Measurements from ENCODE around the gene SRPK2.

SRPK2 gene

DNA sequence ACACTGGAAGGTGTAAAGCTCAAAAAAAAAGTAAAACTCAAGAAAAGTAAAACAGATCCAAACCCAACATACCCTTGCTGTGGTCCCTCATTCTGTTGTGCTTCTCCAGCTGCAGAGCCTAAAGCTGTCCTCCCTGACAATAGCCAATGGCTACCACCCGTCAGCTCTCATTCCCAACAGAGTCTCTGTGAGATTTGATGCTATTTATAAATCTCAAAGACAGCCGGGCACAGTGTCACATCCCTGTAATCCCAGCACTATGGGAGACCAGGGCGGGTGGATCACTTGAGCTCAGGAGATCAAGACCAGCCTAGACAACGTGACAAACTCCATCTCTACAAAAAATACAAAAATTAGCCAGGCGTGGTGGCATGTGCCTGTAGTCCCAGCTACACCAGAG, 258.7 kb downstream of the SRPK2 start:
- no peak for DNase-seq

DNA sequence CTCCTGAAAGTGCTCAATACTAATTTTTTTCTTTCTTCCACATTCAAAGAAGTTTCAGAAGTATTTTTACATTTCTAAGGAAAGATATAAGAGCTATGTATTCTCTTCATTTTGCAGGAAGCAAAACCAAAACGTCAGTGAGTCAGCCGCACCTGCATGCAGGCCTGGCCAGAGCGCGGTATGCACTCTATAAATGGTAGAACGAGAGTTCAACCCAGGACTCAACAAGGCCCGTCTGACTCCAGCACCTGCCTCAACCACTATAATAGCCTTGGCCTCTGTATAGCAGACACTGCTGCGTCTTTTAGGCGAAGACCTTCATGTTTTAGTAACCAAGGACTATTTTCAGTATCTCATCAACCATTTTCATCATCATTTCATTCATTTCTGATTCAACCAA, 261.5 kb downstream of the SRPK2 start:
- DNase-seq: no peak

GRCh38 chr7:105126436-105126975, 262.2 kb downstream of the SRPK2 start:
- no peak for DNase-seq

- DNase-seq: no peak
Measured at GRCh38 chr7:105125745-105126144, 263.0 kb downstream of the SRPK2 start.

GRCh38 chr7:105122619-105123018, 266.1 kb downstream of the SRPK2 start:
- no peak for DNase-seq

- no peak for DNase-seq
Measured at GRCh38 chr7:105118612-105119600, 269.8 kb downstream of the SRPK2 start.

DNA sequence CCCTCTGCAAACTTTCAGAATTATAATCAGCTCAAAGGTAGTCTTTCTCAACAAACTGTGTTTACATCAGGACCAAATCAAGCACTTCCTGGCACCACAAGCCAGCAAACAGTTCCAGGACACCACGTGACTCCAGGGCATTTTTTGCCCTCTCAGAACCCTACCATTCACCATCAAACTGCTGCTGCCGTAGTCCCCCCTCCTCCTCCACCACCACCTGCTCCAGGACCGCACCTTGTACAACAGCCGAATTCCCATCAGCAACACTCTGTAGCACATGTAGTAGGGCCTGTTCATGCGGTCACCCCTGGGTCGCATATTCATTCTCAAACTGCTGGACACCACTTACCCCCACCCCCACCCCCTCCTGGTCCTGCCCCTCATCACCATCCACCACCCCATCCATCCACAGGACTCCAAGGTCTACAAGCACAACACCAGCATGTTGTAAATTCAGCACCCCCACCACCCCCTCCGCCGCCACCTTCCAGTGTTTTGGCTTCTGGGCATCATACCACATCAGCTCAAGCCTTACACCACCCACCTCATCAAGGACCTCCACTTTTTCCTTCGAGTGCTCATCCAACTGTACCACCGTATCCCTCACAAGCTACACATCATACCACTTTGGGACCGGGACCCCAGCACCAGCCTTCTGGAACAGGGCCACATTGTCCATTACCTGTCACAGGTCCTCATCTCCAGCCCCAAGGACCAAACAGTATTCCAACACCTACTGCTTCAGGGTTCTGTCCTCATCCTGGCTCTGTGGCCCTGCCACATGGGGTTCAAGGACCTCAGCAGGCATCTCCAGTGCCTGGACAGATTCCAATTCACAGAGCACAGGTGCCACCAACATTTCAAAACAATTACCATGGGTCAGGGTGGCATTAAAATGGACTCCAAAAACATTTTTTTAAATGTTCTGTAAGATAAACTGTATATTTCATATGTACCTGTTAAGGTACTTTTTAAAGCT, 276.0 kb downstream of the SRPK2 start:
- DNase-seq: no peak

GRCh38 chr7:105107458-105107857, 281.3 kb downstream of the SRPK2 start:
- no peak for DNase-seq

- DNase-seq: no peak
Measured at GRCh38 chr7:105106473-105106872, 282.2 kb downstream of the SRPK2 start.

DNA sequence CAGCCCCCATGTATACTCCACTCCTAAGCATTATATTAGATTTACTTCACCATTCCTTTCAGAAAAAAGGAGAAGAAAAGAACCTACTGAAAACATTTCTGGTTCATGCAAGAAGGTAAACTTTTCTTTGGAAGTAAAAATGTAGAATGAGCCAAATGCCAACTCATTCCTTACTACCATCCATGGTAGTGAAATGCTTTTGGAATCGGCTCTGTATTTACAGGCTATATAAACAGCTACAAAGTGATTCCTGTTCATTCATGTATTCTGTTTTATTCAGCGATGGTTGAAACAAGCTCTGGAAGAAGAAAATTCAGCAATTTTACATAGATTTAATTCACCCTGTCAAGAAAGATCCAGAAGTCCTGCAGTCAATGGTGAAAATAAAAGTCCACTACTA, 283.1 kb downstream of the SRPK2 start:
- no peak for DNase-seq

GRCh38 chr7:105102557-105103352, 286.0 kb downstream of the SRPK2 start:
- no peak for DNase-seq

DNA sequence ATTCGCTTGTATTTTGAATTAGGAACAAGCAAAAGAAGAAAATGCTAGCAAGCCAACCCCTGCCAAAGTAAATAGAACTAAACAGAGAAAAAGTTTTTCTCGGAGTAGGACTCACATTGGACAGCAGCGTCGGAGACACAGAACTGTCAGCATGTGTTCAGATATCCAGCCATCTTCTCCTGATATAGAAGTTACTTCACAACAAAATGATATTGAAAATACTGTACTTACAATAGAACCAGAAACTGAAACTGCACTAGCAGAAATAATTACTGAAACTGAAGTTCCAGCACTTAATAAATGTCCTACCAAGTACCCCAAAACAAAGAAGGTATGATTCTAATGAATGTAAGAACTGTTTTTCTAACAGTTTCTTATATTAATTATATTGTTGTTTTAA, 286.9 kb downstream of the SRPK2 start:
- no peak for DNase-seq

GRCh38 chr7:105098863-105099515, 289.7 kb downstream of the SRPK2 start:
- DNase-seq: no peak

- no peak for DNase-seq
Measured at GRCh38 chr7:105097619-105098018, 291.1 kb downstream of the SRPK2 start.

DNA sequence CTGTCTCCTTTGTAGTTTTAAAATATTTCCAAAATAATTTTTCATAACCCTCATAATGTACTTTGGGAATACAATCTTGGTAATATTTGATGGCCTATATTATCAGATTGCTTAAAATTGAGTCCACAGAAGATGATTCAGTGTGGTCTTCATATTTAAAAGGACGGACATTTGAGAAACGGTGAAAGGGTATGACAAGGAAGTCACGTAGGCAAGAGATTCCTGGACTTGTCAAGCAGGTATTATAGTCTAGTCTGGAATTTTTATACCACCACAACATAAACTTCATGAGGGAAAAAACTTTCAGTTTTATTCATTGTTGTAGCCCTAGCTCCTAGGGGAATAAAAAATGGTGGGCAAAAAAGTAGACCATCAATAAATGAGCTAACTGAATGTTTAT, 292.4 kb downstream of the SRPK2 start:
- no peak for DNase-seq

GRCh38 chr7:105094966-105095365, 293.8 kb downstream of the SRPK2 start:
- DNase-seq: no peak

DNA sequence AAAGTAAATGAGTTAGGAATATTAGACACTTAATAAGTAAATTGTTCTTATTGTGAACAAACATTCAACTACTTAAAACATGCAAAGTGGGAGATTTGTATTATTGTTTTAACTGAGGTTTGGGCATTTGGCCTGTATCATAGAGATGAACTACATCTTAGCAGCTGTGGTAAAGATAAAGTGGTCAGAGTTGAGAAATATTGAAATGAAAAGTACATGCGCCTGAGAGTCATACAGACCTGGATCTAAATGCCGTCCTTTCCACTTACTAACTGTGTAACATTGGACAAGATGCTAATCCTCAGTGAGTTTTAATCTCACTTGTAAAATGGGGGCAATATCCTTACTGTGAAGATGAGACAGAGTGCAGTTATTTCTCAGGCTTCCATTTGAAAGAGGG, 300.3 kb downstream of the SRPK2 start:
- no peak for DNase-seq

GRCh38 chr7:105087981-105088380, 300.7 kb downstream of the SRPK2 start:
- no peak for DNase-seq

GRCh38 chr7:105086850-105087249, 301.9 kb downstream of the SRPK2 start:
- DNase-seq: no peak

GRCh38 chr7:105084581-105084980, 304.1 kb downstream of the SRPK2 start:
- DNase-seq: no peak

GRCh38 chr7:105079348-105079747, 309.4 kb downstream of the SRPK2 start:
- no peak for DNase-seq

DNA sequence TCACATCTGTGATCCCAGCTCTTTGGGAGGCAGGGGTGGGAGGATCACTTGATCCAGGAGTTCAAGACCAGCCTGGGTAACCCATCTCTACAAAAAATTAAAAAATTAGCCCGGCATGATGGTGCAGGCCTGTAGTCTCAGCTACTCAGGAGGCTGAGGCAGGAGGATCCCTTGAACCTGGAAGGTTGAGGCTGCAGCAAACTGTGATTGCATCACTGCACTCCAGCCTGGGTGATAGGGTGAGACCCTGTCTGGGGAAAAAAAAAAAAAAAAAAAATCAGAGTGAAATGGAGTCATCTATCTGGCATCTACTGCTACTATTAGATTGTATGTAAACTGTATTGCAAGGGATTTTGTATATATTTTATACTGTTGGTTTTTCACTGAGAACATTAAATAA, 315.6 kb downstream of the SRPK2 start:
- no peak for DNase-seq

Data from GOT3 (cell line).